ENCODE data around the gene ROPN1L.

ROPN1L gene

DNA sequence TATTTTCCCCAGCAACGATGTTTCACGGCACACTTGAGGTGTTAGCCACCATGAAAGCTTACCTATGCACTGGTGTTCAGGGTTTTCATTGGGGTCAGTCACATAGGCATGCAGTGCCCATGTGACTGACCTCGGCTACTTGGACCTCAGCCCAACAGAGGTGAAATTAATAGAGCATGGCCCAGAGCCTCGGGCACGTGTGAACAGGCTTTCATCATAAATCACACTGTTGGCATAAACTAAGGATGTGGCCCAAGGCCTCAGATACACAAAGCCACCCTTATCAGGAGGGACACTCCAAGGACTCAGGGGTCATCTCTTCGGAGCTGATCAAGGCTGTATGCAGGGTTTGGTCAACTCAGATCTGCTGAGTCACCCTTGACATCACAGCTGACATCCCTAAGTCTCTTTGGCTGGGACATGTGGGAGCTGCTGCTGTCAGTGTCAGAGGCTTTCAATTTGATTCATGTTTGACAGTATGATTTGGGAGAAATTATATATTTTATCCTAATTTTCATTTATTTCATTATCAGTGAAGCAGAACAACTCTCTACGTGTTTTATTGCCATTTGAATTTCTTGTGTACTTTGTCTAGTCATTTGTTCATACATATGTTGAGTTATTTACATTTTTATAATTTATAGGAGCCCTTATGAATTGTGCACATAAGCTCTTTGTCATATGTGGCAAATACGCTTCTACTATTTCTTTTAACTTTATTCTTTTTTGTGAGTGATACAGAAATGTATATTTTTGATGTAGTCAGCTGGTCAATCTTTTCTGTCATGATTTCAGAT is 62.5 kb downstream of the ROPN1L start:
- DNase-seq (ENCODE audit: low read depth) = peak; percentile 18
- no peak overlapping the region for H3K4me3 ChIP-seq (ENCODE audit: control insufficient read depth, low read depth, low read length)
- TF ChIP-seq, protein P1, sequence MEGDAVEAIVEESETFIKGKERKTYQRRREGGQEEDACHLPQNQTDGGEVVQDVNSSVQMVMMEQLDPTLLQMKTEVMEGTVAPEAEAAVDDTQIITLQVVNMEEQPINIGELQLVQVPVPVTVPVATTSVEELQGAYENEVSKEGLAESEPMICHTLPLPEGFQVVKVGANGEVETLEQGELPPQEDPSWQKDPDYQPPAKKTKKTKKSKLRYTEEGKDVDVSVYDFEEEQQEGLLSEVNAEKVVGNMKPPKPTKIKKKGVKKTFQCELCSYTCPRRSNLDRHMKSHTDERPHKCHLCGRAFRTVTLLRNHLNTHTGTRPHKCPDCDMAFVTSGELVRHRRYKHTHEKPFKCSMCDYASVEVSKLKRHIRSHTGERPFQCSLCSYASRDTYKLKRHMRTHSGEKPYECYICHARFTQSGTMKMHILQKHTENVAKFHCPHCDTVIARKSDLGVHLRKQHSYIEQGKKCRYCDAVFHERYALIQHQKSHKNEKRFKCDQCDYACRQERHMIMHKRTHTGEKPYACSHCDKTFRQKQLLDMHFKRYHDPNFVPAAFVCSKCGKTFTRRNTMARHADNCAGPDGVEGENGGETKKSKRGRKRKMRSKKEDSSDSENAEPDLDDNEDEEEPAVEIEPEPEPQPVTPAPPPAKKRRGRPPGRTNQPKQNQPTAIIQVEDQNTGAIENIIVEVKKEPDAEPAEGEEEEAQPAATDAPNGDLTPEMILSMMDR (conservative IDR thresholded peaks at IDR 0.05; ENCODE audit: control insufficient read depth, insufficient read depth, low read depth, low read length) = no peak

DNA sequence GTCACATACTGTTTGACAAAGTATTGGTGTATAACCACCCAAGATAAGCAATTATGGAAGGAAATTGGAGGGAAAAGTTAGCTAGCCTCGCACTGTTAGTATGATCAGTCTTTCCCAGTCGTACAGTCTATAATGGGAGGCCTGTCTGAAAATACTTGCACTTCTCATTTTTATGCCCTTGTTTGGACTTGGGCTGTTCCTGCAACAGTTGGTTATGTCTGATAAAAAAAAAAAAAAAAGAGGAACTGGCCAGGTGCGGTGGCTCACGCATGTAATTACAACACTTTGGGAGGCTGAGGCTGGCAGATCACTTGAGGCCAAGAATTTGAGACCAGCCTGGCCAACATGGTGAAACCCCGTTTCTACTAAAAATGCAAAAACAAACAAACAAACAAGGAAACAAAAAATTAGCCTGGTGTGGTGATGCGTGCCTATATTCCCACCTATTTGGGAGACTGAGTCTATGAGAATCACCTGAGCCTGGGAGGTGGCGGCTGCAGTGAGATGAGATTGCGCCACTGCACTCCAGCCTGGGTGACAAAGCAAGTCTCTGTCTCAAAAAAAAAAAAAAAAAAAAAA is 63.9 kb downstream of the ROPN1L start:
- no peak for DNase-seq (ENCODE audit: low read depth)
- H3K4me3 ChIP-seq (ENCODE audit: control insufficient read depth, low read depth, low read length) = no peak overlapping the region
- TF ChIP-seq, protein P1 (conservative IDR thresholded peaks at IDR 0.05; ENCODE audit: control insufficient read depth, insufficient read depth, low read depth, low read length) = no peak

DNA sequence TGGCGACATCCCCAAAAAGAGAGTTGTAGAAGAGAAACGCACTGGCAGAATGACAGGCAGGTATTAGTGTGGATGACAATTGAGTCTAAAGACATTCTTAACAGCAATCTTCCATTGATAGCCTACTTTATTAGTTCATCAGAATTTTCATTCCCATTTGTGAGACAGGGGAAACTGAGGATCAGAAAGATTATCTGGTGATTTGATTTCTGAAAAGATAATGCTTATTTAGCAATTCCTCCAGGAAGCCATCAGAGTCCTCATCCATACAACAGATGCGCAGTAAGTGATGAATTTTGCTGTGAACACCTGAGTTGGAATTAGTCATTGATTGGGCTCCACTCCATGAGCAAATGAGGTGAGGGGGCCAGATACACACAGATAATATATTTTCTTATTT is 64.9 kb downstream of the ROPN1L start:
- no peak for DNase-seq (ENCODE audit: low read depth)
- TF ChIP-seq, protein P1 (conservative IDR thresholded peaks at IDR 0.05; ENCODE audit: control insufficient read depth, insufficient read depth, low read depth, low read length) = no peak
- no peak overlapping the region for H3K4me3 ChIP-seq (ENCODE audit: control insufficient read depth, low read depth, low read length)

DNA sequence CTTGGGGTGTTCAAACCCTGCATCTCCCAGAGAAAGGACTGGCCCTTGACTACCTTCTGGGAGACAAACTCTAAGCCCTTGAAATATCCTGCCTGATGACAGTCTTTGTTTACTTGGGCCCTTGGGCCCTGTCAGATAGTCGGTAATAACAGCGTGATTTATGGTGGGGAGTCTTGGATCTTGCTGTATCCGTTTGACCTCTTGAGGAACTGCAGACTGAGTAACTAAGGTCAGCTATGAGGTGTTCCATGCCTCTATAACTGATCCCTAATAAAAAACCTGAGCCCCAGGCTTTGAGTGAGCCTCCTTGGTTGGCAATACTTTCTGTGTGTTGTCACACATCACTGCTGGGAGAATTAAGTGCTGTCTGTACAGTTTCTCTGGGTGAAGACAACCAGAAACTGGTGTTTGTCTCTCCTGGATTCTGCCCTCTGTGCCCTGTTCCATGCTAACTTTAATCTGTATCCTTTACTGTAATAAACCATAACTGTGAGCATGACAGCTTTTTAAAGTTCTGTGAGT is 66.0 kb downstream of the ROPN1L start:
- DNase-seq (ENCODE audit: low read depth) = peak; percentile 71
- H3K4me3 ChIP-seq (ENCODE audit: control insufficient read depth, low read depth, low read length) = no peak overlapping the region
- TF ChIP-seq, protein P1 (conservative IDR thresholded peaks at IDR 0.05; ENCODE audit: control insufficient read depth, insufficient read depth, low read depth, low read length) = no peak

DNA sequence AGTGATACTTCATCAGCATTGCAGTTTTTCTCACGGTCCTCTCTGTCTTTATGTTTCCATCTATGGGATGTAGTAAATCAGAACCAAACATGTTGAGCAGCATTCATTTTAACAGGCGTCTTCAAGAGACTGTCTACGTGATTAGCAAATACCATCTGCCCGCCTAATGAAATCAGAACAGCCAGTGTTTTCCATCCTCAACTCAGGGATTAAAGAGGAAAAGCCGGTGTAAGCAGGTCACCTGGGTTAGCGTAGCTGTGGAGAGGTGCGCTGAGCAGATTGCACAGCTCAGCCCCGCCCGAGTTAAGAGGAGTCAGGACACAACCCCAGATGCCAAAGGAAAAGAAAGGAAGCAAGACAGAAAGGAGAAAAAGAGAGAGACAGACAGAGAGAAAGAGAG is 67.9 kb downstream of the ROPN1L start:
- no peak for DNase-seq (ENCODE audit: low read depth)
- TF ChIP-seq, protein P1 (conservative IDR thresholded peaks at IDR 0.05; ENCODE audit: control insufficient read depth, insufficient read depth, low read depth, low read length) = no peak
- no peak overlapping the region for H3K4me3 ChIP-seq (ENCODE audit: control insufficient read depth, low read depth, low read length)

DNA sequence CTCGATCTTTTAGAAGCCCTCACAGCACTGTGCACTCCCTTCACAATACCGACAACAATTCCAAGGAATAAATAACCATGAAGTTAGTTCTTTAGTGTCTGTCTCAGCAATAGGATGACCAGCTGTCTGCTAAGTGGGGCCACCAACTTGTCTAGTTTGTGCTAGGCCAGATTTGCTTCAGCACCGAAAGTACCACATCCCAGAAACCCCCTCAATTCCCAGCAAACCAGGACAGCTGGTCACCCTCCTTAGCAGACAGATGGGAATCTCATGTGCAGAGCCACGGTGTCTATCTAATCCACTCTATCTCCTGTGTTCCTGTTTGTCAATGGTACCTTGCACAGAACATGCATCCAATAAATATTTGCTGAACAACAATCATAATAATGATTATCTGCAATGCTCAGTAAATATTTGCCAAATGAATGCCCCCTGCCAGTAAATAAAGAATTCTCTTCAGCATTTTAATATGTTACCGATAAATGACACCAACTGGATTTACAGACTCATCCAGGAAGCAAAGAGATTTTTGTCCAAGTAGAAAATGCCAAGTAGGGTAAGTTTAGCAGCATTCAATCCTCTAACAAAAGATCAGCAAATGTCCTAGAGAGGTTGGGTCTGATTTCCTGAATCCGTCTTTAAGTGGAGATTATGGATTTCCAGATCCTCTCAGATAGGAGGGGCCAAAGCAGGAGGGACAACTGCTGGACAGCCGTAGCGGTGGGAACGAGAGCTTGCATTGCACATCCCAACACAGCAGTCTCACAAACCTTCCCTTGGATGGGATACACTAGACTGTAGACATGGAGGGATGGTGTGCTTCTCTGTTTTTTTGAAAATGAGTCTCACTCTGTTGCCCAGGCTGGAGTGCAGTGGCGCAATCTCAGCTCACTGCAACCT is 70.3 kb downstream of the ROPN1L start:
- TF ChIP-seq, protein P1 (conservative IDR thresholded peaks at IDR 0.05; ENCODE audit: control insufficient read depth, insufficient read depth, low read depth, low read length) = no peak
- DNase-seq (ENCODE audit: low read depth) = no peak
- H3K4me3 ChIP-seq (ENCODE audit: control insufficient read depth, low read depth, low read length) = no peak overlapping the region

Measured in fibroblast of mammary gland (primary cell).